HepG2 (cell line): ENCODE data around the gene ZNF276. TPM values are rescaled to one million over a fixed set of nuclear protein-coding genes. Genes with fewer than 3 reads are reported as not detected.

ENCODE experiments used
- DR1 ChIP-seq: sonication (generic); formaldehyde crosslinking; IDR thresholded peaks from 2 replicates; pipeline ENCODE4 v1.8.0; 2021; ENCODE audit warnings: mild to moderate bottlenecking, missing genetic modification reagents, inconsistent platforms
- NCOA2 ChIP-seq: sonication (generic); formaldehyde crosslinking; IDR thresholded peaks from 2 replicates; pipeline ENCODE4 v1.8.0; 2022; ENCODE audit warnings: inconsistent platforms
- NFATC3 ChIP-seq: sonication (generic); formaldehyde crosslinking; IDR thresholded peaks from 2 replicates; pipeline ENCODE4 v1.5.1; 2020; ENCODE audit warnings: mild to moderate bottlenecking, missing genetic modification reagents
- SNRNP70 ChIP-seq: fragments of 200-400 bp; formaldehyde crosslinking; IDR thresholded peaks from 2 replicates; pipeline ENCODE4 v1.6.1; 2017; ENCODE audit warnings: mild to moderate bottlenecking, low read depth, low read length, moderate library complexity
- ZNF569 ChIP-seq: sonication (generic); formaldehyde crosslinking; IDR thresholded peaks from 2 replicates; pipeline ENCODE4 v1.5.0; 2020; ENCODE audit warnings: mild to moderate bottlenecking, missing genetic modification reagents, moderate library complexity, borderline replicate concordance
- ZSCAN25 ChIP-seq: sonication (generic); formaldehyde crosslinking; IDR thresholded peaks from 2 replicates; pipeline ENCODE4 v1.8.0; 2022; ENCODE audit warnings: mild to moderate bottlenecking, missing genetic modification reagents
- polyA plus RNA-seq, 8 experiments: library from polyadenylated mRNA; depleted of rRNA in 3 of 8; stranded (reverse) in 7 of 8; unstranded in 1 of 8; fragments of >200 nt; fragmentation: Illumina TruSeq in 4 of 8; extraction: Trizol in 4 of 8; gene quantifications; 2 replicates each; pipeline versions ENCODE4 v1.2.1 to v1.2.3, GENCODE V29; 2011 to 2016; ENCODE audit warnings: low read depth in 4 of 8, missing spikeins in 1 of 8, mixed read lengths in 1 of 8; ENCODE audit not compliant: insufficient read depth in 1 of 8
- total RNA-seq, 5 experiments: library from RNA; depleted of rRNA; stranded (reverse); fragments of >200 nt; fragmentation: Illumina TruSeq; extraction: Trizol; gene quantifications; 2 replicates each; pipeline ENCODE4 v1.2.3, GENCODE V29; 2016; ENCODE audit warnings: low read depth in 1 of 5
- TF ChIP-seq, protein P1 (sequence below): sonication (generic); formaldehyde crosslinking; IDR thresholded peaks from 2 replicates; pipeline ENCODE4 v1.4.0; 2020; ENCODE audit warnings: missing genetic modification reagents, low read depth, mild to moderate bottlenecking, borderline replicate concordance
- TF ChIP-seq, protein P2 (sequence below): IDR thresholded peaks from 2 replicates; pipeline ENCODE4 v1.6.1; 2016; ENCODE audit warnings: mild to moderate bottlenecking, missing biosample characterization, missing genetic modification reagents
- TF ChIP-seq, protein P3 (sequence below): sonication (generic); formaldehyde crosslinking; IDR thresholded peaks from 2 replicates; pipeline ENCODE4 v1.4.0; 2020; ENCODE audit warnings: missing genetic modification reagents
- TF ChIP-seq, protein P4 (sequence below): sonication (generic); formaldehyde crosslinking; IDR thresholded peaks from 2 replicates; pipeline ENCODE4 v1.4.0; 2020; ENCODE audit warnings: mild to moderate bottlenecking, missing genetic modification reagents, borderline replicate concordance
- TF ChIP-seq, protein P5 (sequence below): IDR thresholded peaks from 2 replicates; pipeline ENCODE4 v1.6.1; 2016; ENCODE audit warnings: low read depth, control low read depth
- TF ChIP-seq, protein P6 (sequence below): sonication (generic); formaldehyde crosslinking; IDR thresholded peaks from 2 replicates; pipeline ENCODE4 v1.4.0; 2020; ENCODE audit warnings: low read depth, mild to moderate bottlenecking, missing genetic modification reagents
- TF ChIP-seq, protein P7 (sequence below): IDR thresholded peaks from 2 replicates; pipeline ENCODE4 v1.6.1; 2016; ENCODE audit warnings: missing biosample characterization, missing genetic modification reagents, low read depth

The ZNF276 gene
- total and polyA plus RNA-seq, 2 of the 13 experiments (the other 11 are each of a cell fraction or from before 2014, with no cell fraction given) = 17.7 to 18.0 TPM

DNA sequence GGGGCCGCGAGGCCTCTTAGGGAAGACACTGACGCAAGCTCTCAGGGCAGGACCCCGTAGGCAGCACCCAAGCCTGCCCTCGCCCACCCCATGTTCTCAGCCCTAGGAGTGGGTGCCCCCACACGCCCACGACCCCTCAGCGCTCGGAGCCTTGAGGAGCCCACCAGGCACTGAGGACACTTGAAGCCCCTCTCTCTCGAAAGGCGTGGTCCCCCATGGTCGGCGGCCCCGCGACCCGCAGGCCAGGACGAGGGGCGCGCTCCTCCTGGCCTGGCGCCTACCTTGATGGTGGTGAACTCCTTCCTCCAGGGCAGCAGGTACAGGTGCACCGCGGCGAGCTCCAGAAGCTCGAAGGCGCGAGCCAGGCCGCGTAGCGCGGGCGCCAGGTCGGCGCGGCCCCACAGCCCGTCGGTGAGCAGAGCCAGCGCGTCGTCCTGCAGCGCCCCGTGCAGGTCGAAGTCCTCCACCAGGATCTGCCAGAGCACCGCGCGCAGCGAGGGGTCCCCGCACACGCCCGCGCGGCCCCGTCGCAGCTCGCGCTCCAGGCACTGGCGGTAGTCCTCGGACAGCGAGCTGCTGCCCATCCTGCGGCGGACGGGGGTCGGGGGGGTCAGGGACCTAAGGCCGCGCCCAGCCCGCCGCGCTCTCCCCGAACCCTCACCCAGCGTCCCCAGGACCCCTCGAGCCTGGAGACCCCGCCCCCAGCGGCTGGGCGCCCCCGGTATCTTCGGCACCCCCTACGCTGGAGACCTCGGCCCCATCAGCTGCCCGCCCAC is 20.5 kb upstream of the ZNF276 start (continued):
- TF ChIP-seq, protein P1, sequence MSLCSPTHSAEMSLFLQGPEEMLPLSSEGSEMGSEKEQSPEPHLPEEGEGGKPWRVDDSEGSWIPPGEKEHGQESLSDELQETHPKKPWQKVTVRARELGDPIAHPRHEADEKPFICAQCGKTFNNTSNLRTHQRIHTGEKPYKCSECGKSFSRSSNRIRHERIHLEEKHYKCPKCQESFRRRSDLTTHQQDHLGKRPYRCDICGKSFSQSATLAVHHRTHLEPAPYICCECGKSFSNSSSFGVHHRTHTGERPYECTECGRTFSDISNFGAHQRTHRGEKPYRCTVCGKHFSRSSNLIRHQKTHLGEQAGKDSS = peak; percentile 73; the same call in 1 of the 2 replicates
- TF ChIP-seq, protein P2, sequence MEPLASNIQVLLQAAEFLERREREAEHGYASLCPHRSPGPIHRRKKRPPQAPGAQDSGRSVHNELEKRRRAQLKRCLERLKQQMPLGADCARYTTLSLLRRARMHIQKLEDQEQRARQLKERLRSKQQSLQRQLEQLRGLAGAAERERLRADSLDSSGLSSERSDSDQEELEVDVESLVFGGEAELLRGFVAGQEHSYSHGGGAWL (CRISPR knock-in tag) = 0 out of 2 replicates have a peak, but pooled peaks have one; percentile 68
- TF ChIP-seq ZSCAN25 (0 out of 2 replicates have a peak, but pooled peaks have one; percentile 57), SNRNP70 (no peak), NFATC3 (0 out of 2 replicates have a peak, but pooled peaks have one; percentile 45), NCOA2 (CRISPR knock-in tag) (peak; percentile 13; the same call in 1 of the 2 replicates), ZNF569 (no peak), DR1 (CRISPR knock-in tag) (no peak)
- TF ChIP-seq, protein P3, sequence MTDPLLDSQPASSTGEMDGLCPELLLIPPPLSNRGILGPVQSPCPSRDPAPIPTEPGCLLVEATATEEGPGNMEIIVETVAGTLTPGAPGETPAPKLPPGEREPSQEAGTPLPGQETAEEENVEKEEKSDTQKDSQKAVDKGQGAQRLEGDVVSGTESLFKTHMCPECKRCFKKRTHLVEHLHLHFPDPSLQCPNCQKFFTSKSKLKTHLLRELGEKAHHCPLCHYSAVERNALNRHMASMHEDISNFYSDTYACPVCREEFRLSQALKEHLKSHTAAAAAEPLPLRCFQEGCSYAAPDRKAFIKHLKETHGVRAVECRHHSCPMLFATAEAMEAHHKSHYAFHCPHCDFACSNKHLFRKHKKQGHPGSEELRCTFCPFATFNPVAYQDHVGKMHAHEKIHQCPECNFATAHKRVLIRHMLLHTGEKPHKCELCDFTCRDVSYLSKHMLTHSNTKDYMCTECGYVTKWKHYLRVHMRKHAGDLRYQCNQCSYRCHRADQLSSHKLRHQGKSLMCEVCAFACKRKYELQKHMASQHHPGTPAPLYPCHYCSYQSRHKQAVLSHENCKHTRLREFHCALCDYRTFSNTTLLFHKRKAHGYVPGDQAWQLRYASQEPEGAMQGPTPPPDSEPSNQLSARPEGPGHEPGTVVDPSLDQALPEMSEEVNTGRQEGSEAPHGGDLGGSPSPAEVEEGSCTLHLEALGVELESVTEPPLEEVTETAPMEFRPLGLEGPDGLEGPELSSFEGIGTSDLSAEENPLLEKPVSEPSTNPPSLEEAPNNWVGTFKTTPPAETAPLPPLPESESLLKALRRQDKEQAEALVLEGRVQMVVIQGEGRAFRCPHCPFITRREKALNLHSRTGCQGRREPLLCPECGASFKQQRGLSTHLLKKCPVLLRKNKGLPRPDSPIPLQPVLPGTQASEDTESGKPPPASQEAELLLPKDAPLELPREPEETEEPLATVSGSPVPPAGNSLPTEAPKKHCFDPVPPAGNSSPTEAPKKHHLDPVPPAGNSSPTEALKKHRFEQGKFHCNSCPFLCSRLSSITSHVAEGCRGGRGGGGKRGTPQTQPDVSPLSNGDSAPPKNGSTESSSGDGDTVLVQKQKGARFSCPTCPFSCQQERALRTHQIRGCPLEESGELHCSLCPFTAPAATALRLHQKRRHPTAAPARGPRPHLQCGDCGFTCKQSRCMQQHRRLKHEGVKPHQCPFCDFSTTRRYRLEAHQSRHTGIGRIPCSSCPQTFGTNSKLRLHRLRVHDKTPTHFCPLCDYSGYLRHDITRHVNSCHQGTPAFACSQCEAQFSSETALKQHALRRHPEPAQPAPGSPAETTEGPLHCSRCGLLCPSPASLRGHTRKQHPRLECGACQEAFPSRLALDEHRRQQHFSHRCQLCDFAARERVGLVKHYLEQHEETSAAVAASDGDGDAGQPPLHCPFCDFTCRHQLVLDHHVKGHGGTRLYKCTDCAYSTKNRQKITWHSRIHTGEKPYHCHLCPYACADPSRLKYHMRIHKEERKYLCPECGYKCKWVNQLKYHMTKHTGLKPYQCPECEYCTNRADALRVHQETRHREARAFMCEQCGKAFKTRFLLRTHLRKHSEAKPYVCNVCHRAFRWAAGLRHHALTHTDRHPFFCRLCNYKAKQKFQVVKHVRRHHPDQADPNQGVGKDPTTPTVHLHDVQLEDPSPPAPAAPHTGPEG (CRISPR knock-in tag) = 0 out of 2 replicates have a peak, but pooled peaks have one; percentile 51
- TF ChIP-seq, protein P4, sequence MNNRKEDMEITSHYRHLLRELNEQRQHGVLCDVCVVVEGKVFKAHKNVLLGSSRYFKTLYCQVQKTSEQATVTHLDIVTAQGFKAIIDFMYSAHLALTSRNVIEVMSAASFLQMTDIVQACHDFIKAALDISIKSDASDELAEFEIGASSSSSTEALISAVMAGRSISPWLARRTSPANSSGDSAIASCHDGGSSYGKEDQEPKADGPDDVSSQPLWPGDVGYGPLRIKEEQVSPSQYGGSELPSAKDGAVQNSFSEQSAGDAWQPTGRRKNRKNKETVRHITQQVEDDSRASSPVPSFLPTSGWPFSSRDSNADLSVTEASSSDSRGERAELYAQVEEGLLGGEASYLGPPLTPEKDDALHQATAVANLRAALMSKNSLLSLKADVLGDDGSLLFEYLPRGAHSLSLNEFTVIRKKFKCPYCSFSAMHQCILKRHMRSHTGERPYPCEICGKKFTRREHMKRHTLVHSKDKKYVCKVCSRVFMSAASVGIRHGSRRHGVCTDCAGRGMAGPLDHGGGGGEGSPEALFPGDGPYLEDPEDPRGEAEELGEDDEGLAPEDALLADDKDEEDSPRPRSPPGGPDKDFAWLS (CRISPR knock-in tag) = no peak
- TF ChIP-seq, protein P5, sequence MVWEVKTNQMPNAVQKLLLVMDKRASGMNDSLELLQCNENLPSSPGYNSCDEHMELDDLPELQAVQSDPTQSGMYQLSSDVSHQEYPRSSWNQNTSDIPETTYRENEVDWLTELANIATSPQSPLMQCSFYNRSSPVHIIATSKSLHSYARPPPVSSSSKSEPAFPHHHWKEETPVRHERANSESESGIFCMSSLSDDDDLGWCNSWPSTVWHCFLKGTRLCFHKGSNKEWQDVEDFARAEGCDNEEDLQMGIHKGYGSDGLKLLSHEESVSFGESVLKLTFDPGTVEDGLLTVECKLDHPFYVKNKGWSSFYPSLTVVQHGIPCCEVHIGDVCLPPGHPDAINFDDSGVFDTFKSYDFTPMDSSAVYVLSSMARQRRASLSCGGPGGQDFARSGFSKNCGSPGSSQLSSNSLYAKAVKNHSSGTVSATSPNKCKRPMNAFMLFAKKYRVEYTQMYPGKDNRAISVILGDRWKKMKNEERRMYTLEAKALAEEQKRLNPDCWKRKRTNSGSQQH (CRISPR knock-in tag) = peak; percentile 86
- TF ChIP-seq, protein P6, sequence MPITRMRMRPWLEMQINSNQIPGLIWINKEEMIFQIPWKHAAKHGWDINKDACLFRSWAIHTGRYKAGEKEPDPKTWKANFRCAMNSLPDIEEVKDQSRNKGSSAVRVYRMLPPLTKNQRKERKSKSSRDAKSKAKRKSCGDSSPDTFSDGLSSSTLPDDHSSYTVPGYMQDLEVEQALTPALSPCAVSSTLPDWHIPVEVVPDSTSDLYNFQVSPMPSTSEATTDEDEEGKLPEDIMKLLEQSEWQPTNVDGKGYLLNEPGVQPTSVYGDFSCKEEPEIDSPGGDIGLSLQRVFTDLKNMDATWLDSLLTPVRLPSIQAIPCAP (CRISPR knock-in tag) = no peak
- TF ChIP-seq, protein P7, sequence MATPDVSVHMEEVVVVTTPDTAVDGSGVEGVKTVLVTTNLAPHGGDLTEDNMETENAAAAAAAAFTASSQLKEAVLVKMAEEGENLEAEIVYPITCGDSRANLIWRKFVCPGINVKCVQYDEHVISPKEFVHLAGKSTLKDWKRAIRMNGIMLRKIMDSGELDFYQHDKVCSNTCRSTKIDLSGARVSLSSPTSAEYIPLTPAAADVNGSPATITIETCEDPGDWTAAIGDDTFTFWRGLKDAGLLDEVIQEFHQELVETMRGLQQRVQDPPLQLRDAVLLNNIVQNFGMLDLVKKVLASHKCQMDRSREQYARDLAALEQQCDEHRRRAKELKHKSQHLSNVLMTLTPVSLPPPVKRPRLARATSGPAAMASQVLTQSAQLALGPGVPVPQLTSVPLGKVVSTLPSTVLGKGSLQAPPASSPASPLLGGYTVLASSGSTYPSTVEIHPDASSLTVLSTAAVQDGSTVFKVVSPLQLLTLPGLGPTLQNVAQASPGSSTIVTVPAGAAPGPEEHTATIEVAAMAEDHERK (CRISPR knock-in tag) = no peak
